Neuronal stem cell (in vitro differentiated cells): ENCODE data around the gene TMEM14B.
"Not testable (repeated sequence)": the region's sequence is repeated elsewhere in the genome, so short reads cannot be mapped to it uniquely, and the experiment has no call there.

Experiments
- DNase-seq: peaks from one replicate; pipeline ENCODE4 v3.0.0-alpha.2; 2013; ENCODE audit warnings: low spot score
- H2AFZ ChIP-seq: one replicate; pipeline ENCODE4 v1.6.1; 2013; ENCODE audit warnings: mild to moderate bottlenecking, low read length, inconsistent platforms
- H2AK5ac ChIP-seq: 2 replicates; pipeline ENCODE4 v1.6.1; 2013; ENCODE audit warnings: low read depth, mild to moderate bottlenecking, inconsistent platforms, low read length, moderate library complexity, mixed read lengths
- H2BK120ac ChIP-seq: 2 replicates; pipeline ENCODE4 v1.6.1; 2013; ENCODE audit warnings: low read depth, mild to moderate bottlenecking, inconsistent platforms, low read length, moderate library complexity, mixed read lengths
- H2BK12ac ChIP-seq: one replicate; pipeline ENCODE4 v1.6.1; 2013; ENCODE audit warnings: low read length, inconsistent platforms
- H2BK15ac ChIP-seq: 2 replicates; pipeline ENCODE4 v1.6.1; 2013; ENCODE audit warnings: mild to moderate bottlenecking, low read length, inconsistent platforms, mixed read lengths
- H2BK5ac ChIP-seq: one replicate; pipeline ENCODE4 v1.6.1; 2013; ENCODE audit warnings: inconsistent platforms, mild to moderate bottlenecking, low read length, moderate library complexity
- H3K14ac ChIP-seq: one replicate; pipeline ENCODE4 v1.6.1; 2013; ENCODE audit warnings: low read length, inconsistent platforms
- H3K18ac ChIP-seq: 2 replicates; pipeline ENCODE4 v1.6.1; 2013; ENCODE audit warnings: low read length, inconsistent platforms
- H3K23ac ChIP-seq: 2 replicates; pipeline ENCODE4 v1.6.1; 2013; ENCODE audit warnings: low read depth, mild to moderate bottlenecking, mixed read lengths, low read length, inconsistent platforms; ENCODE audit not compliant: poor library complexity
- H3K27ac ChIP-seq: replicated peaks from 3 replicates; pipeline ENCODE4 v1.5.1; 2013; ENCODE audit warnings: low read length, inconsistent platforms
- H3K27me3 ChIP-seq, 3 experiments: 2 replicates each; pipeline ENCODE4 v1.6.1; 2013; ENCODE audit warnings: low read length in 3 of 3, mild to moderate bottlenecking in 2 of 3, inconsistent platforms in 1 of 3, low read depth in 1 of 3, mixed read lengths in 1 of 3, moderate library complexity in 1 of 3; ENCODE audit not compliant: control insufficient read depth in 3 of 3, insufficient read depth in 3 of 3
- H3K36me3 ChIP-seq, 2 donors: replicated peaks in 1 of 2; 2 replicates each; pipeline ENCODE4 v1.6.1; 2013; ENCODE audit warnings: low read length in 2 of 2; ENCODE audit not compliant: control insufficient read depth in 2 of 2, insufficient read depth in 2 of 2
- H3K4ac ChIP-seq: 2 replicates; pipeline ENCODE4 v1.6.1; 2013; ENCODE audit warnings: inconsistent platforms, mild to moderate bottlenecking, low read length, moderate library complexity
- H3K4me1 ChIP-seq, 2 donors: 1 replicate in 1 of 2; 2 replicates in 1 of 2; pipeline ENCODE4 v1.6.1; 2013; ENCODE audit warnings: low read length in 2 of 2, low read depth in 1 of 2; ENCODE audit not compliant: control insufficient read depth in 2 of 2, insufficient read depth in 1 of 2
- H3K4me2 ChIP-seq: one replicate; pipeline ENCODE4 v1.6.1; 2013; ENCODE audit warnings: mild to moderate bottlenecking, low read length, inconsistent platforms; ENCODE audit not compliant: insufficient read depth, poor library complexity, severe bottlenecking
- H3K4me3 ChIP-seq, 2 donors: 2 replicates each; pipeline ENCODE4 v1.5.1; 2013; ENCODE audit warnings: low read length in 2 of 2, mild to moderate bottlenecking in 2 of 2, inconsistent platforms in 1 of 2, moderate library complexity in 1 of 2
- H3K79me1 ChIP-seq: one replicate; pipeline ENCODE4 v1.6.1; 2013; ENCODE audit warnings: low read depth, mild to moderate bottlenecking, inconsistent platforms, low read length, moderate library complexity
- H3K9ac ChIP-seq: one replicate; pipeline ENCODE4 v1.6.1; 2013; ENCODE audit warnings: mild to moderate bottlenecking, low read depth, low read length, inconsistent platforms; ENCODE audit not compliant: poor library complexity
- H3K9me3 ChIP-seq, 2 donors: replicated peaks in 1 of 2; 2 replicates each; pipeline versions ENCODE3 to v1.6.1; 2013; ENCODE audit warnings: low read length in 2 of 2, mild to moderate bottlenecking in 2 of 2, inconsistent platforms in 1 of 2, low read depth in 1 of 2, mixed read lengths in 1 of 2, moderate library complexity in 1 of 2; ENCODE audit not compliant: control insufficient read depth in 2 of 2, insufficient read depth in 1 of 2
- H4K8ac ChIP-seq: one replicate; pipeline ENCODE4 v1.6.1; 2013; ENCODE audit warnings: low read depth, mild to moderate bottlenecking, inconsistent platforms, low read length, moderate library complexity
- H4K91ac ChIP-seq: one replicate; pipeline ENCODE4 v1.6.1; 2013; ENCODE audit warnings: low read length, low read depth, mild to moderate bottlenecking, inconsistent platforms; ENCODE audit not compliant: poor library complexity
- WGBS, 2 donors: extraction: QIAGEN DNeasy Blood & Tissue Kit; methylation state at CpG; one replicate each; pipeline ENCODE4 v1.1.7; 2013; ENCODE audit warnings: missing lambda C conversion rate in 2 of 2, mixed read lengths in 1 of 2; ENCODE audit not compliant: insufficient read length in 2 of 2, insufficient replicate concordance in 1 of 2; ENCODE audit errors: extremely low coverage in 2 of 2; 5-methylcytosine and 5-hydroxymethylcytosine counted together

TMEM14B gene

DNA sequence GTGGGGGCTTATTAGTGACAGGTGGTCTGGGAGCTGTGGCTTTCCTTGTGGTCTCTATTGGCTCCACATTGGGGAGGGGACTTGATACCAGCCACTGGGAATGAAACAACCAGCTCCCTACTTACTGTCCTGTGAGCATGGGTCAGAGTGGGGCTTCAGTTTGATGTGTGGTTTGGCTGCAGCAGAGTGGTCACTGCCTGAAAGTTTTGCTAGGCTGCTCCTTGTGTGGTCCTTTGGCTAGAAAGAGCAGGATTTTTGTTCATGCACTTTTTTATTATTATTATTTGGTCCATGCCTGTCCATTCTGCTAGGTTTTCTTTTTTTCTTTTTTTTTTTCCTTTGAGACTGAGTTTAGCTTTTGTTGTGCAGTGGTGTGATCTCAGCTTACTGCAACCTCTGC lies 7.5 kb upstream of the TMEM14B start:
- Histone ChIP-seq H2BK120ac (no peak overlapping the region), H2AFZ (no peak overlapping the region), H3K36me3 (peaks cover 4 to 10% of the 10 kb centered on the region in 2 donors), H3K9me3 (no peaks in the 10 kb centered on the region), H3K4me3 (no peak overlapping the region), H3K27me3 (no peaks in the 10 kb centered on the region), H3K14ac (no peak overlapping the region), H3K9ac (no peak overlapping the region), H4K8ac (no peak overlapping the region), H3K4ac (no peak overlapping the region), H2BK5ac (no peak overlapping the region), H2BK15ac (no peak overlapping the region), H3K23ac (no peak overlapping the region), H4K91ac (no peak overlapping the region), H3K18ac (no peak overlapping the region), H3K4me1 (no peaks in the 10 kb centered on the region), H3K27ac (no peak overlapping the region), H3K79me1 (no peaks in the 10 kb centered on the region), H2BK12ac (no peak overlapping the region), H2AK5ac (no peak overlapping the region), H3K4me2 (no peak overlapping the region)
- no peak for DNase-seq

DNA sequence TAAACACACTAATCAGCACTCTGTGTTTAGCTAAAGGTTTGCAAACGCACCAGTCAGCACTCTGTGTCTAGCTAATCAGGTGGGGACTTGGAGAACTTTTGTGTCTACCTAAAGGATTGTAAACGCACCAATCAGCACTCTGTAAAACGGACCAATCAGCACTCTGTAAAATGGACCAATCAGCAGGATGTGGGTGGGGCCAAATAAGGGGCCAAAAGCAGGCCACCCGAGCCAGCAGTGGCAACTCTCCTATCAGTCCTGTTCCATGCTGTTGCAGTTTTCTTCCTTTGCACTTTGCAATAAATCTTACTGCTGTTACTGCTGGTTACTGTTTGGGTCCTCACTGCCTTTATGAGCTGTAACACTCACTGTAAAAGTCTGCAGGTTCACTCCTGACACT lies 6.0 kb upstream of the TMEM14B start:
- H3K27me3 ChIP-seq, H3K9me3 ChIP-seq, H3K14ac ChIP-seq, DNase-seq, H3K4me2 ChIP-seq, H3K23ac ChIP-seq, H3K9ac ChIP-seq, H3K4ac ChIP-seq, H2BK5ac ChIP-seq, H3K18ac ChIP-seq, H3K79me1 ChIP-seq, H3K4me3 ChIP-seq, H2AFZ ChIP-seq, H2BK12ac ChIP-seq, H2BK15ac ChIP-seq, H4K8ac ChIP-seq, H2AK5ac ChIP-seq, H2BK120ac ChIP-seq, H3K36me3 ChIP-seq, H3K27ac ChIP-seq, H3K4me1 ChIP-seq, H4K91ac ChIP-seq: not testable (repeated sequence)
- no CpG with 5 or more reads among the region's 4 CpGs for WGBS, 2 donors

DNA sequence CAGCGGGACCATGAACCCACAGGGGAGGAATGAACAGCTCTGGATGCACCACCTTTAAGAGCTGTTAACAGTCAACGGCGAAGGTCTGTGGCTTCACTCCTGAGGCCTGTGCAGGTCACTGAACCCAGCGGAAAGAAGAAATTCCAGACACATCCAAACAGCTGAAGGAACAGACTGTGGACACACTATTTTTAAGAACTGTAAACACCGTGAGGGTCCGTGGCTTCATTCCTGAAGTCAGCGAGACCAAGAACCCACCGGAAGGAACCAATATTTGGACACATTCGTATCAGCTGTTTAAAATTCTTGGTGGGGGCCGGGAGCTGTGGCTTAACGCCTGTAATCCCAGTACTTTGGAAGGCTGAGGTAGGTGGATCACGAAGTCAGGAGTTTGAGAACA lies 5.4 kb upstream of the TMEM14B start:
- no peak overlapping the region for H2BK15ac ChIP-seq
- H3K79me1 ChIP-seq: no peaks in the 10 kb centered on the region
- H3K36me3 ChIP-seq: peaks cover 4 to 10% of the 10 kb centered on the region in 2 donors
- H2AFZ ChIP-seq: no peak overlapping the region
- H2BK5ac ChIP-seq: no peak overlapping the region
- no peak overlapping the region for H4K8ac ChIP-seq
- no peak overlapping the region for H3K4me3 ChIP-seq
- H2AK5ac ChIP-seq: no peak overlapping the region
- no peaks in the 10 kb centered on the region for H3K27me3 ChIP-seq
- no peak overlapping the region for H3K4ac ChIP-seq
- no peak overlapping the region for H4K91ac ChIP-seq
- no peak overlapping the region for H2BK12ac ChIP-seq
- H3K27ac ChIP-seq: no peak overlapping the region
- H3K18ac ChIP-seq: no peak overlapping the region
- no CpG with 5 or more reads among the region's 12 CpGs for WGBS, 2 donors
- no peak overlapping the region for H3K4me2 ChIP-seq
- DNase-seq: no peak
- no peaks in the 10 kb centered on the region for H3K9me3 ChIP-seq
- H3K23ac ChIP-seq: no peak overlapping the region
- H3K9ac ChIP-seq: no peak overlapping the region
- H3K4me1 ChIP-seq: peaks cover 0 to 5% of the 10 kb centered on the region in 2 donors
- H3K14ac ChIP-seq: no peak overlapping the region
- no peak overlapping the region for H2BK120ac ChIP-seq

DNA sequence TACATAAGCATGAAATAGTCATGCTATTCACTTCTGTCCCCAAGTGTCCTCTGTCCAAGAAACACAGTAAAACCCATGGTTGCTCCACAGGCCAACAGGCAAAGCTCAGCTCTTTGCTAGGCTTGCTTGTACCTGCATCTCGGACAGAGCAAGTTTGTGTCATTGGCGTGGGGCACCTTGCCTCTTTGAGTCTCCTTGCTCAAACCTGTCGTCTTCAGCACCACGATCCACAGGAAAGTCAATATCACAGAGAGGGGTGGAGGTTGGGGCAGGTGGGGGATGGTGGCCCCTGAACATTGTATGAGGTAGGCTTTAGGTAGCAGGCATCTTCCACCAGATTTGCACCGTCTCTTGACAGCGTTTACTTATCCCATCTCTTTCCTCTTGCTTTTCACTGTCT lies 4.1 kb upstream of the TMEM14B start:
- no peaks in the 10 kb centered on the region for H3K79me1 ChIP-seq
- H2AK5ac ChIP-seq: no peak overlapping the region
- no peak overlapping the region for H2BK120ac ChIP-seq
- no peak overlapping the region for H2BK15ac ChIP-seq
- H3K27ac ChIP-seq: no peak overlapping the region
- WGBS, 2 donors: no CpG with 5 or more reads among the region's 6 CpGs
- H3K14ac ChIP-seq: no peak overlapping the region
- no peak overlapping the region for H3K4me2 ChIP-seq
- no peak overlapping the region for H4K91ac ChIP-seq
- H3K9me3 ChIP-seq: no peaks in the 10 kb centered on the region
- no peak overlapping the region for H3K9ac ChIP-seq
- H3K4me3 ChIP-seq: no peak overlapping the region
- no peak overlapping the region for H2BK12ac ChIP-seq
- no peak overlapping the region for H2AFZ ChIP-seq
- H3K36me3 ChIP-seq: peaks cover 4 to 10% of the 10 kb centered on the region in 2 donors
- no peak overlapping the region for H3K23ac ChIP-seq
- H2BK5ac ChIP-seq: no peak overlapping the region
- no peak overlapping the region for H3K18ac ChIP-seq
- no peak overlapping the region for H3K4ac ChIP-seq
- no peak for DNase-seq
- peaks cover 4 to 6% of the 10 kb centered on the region in 2 donors for H3K4me1 ChIP-seq
- H4K8ac ChIP-seq: no peak overlapping the region
- H3K27me3 ChIP-seq: no peaks in the 10 kb centered on the region
